ENCODE data around the gene RILPL2. TPM values are rescaled to one million over a fixed set of nuclear protein-coding genes. Genes with fewer than 3 reads are reported as not detected.
A peak's percentile ranks its signal among the peaks of the same experiment; 100 is the strongest.
"Not testable (repeated sequence)": the region's sequence is repeated elsewhere in the genome, so short reads cannot be mapped to it uniquely, and the experiment has no call there.

The RILPL2 gene
- total and polyA plus RNA-seq, 11 donors = 1.6 to 3.4 (median 2.2) TPM

GRCh38 chr12:123471374-123472068, 35.0 kb upstream of the RILPL2 start:
- no peaks in the 10 kb centered on the region for H3K9me3 ChIP-seq
- WGBS, 4 donors = 57 to 68% (median 60%) methylated on average over 6 to 8 of the region's 8 CpGs
- peaks cover 0 to 65% (median 49%) of the 10 kb centered on the region in 9 donors for H3K36me3 ChIP-seq
- H3K27ac ChIP-seq = peak overlapping the region in 9 of 12 donors; percentile 6 to 88 (median 43)
- no peaks in the 10 kb centered on the region for H3K27me3 ChIP-seq
- no peak overlapping the region for H3K4me3 ChIP-seq
- TF ChIP-seq, protein P1, sequence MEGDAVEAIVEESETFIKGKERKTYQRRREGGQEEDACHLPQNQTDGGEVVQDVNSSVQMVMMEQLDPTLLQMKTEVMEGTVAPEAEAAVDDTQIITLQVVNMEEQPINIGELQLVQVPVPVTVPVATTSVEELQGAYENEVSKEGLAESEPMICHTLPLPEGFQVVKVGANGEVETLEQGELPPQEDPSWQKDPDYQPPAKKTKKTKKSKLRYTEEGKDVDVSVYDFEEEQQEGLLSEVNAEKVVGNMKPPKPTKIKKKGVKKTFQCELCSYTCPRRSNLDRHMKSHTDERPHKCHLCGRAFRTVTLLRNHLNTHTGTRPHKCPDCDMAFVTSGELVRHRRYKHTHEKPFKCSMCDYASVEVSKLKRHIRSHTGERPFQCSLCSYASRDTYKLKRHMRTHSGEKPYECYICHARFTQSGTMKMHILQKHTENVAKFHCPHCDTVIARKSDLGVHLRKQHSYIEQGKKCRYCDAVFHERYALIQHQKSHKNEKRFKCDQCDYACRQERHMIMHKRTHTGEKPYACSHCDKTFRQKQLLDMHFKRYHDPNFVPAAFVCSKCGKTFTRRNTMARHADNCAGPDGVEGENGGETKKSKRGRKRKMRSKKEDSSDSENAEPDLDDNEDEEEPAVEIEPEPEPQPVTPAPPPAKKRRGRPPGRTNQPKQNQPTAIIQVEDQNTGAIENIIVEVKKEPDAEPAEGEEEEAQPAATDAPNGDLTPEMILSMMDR (IDR thresholded peaks at IDR 0.05) = no peak
- no peak for TF ChIP-seq POLR2A (IDR thresholded peaks at IDR 0.05)
- peak; percentile 79 to 91 (median 88) for ATAC-seq
- intact Hi-C loops (cut with DNase I) = loop anchor here in 4 of 10 donors (5.0 kb wide), 2 partner anchors 51 to 61 kb away; partner anchors contain the start of gene RILPL1 (in 3 of the 4)
- peaks cover 0 to 53% (median 16%) of the 10 kb centered on the region in 12 donors for H3K4me1 ChIP-seq
- DNase-seq = peak; percentile 67 to 82 (median 75)

GRCh38 chr12:123469978-123470377, 33.5 kb upstream of the RILPL2 start:
- intact Hi-C loops (cut with DNase I) = loop anchor here in 5 of 10 donors (5.0 kb wide), 4 partner anchors 43 to 112 kb away; partner anchors contain the start of genes RILPL1 (in 3 of the 5) and TMED2 (in 1 of the 5)
- H3K4me1 ChIP-seq = peaks cover 0 to 60% (median 23%) of the 10 kb centered on the region in 12 donors
- WGBS, 4 donors = 89 to 93% (median 91%) methylated on average over 2 of the region's 2 CpGs
- no peaks in the 10 kb centered on the region for H3K27me3 ChIP-seq
- H3K4me3 ChIP-seq = no peak overlapping the region
- DNase-seq = no peak
- TF ChIP-seq POLR2A (IDR thresholded peaks at IDR 0.05) = no peak
- TF ChIP-seq, protein P1 (IDR thresholded peaks at IDR 0.05) = no peak
- H3K27ac ChIP-seq = peak overlapping the region in 1 of 12 donors; percentile 69
- H3K9me3 ChIP-seq = no peaks in the 10 kb centered on the region
- no peak for ATAC-seq
- H3K36me3 ChIP-seq = peaks cover 0 to 74% (median 59%) of the 10 kb centered on the region in 9 donors

DNA sequence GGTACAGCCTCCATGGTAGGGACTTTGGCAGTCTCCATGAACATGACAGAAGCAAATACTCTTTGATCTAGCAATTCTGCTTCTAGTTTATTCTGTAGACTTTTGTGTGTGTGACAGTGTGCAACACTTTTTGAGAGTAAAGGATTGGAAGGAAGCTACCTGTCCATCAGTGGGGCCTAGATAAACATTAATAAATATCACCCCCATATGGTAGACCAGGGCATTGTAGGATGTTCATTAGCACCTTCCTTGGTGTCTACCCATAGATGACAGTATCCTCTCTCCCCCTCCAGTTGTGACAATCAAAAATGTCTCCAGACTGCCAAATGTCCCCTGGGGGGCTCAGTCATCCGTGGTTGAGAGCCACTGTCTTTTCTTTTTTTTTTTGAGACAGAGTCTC, 32.3 kb upstream of the RILPL2 start:
- Histone ChIP-seq H3K27me3 (no peaks in the 10 kb centered on the region), H3K4me1 (peaks cover 0 to 53% (median 23%) of the 10 kb centered on the region in 12 donors), H3K36me3 (peaks cover 0 to 79% (median 61%) of the 10 kb centered on the region in 9 donors), H3K4me3 (no peak overlapping the region), H3K27ac (no peak overlapping the region), H3K9me3 (no peaks in the 10 kb centered on the region)
- intact Hi-C loops (cut with DNase I) = loop anchor here in 2 of 10 donors (5.0 kb wide), 2 partner anchors 41 to 114 kb away; partner anchors contain the start of gene TMED2 (in 1 of the 2)
- 11 to 29% (median 17%) methylated on average over 1 of the region's 1 CpG for WGBS, 4 donors
- TF ChIP-seq, protein P1 (IDR thresholded peaks at IDR 0.05) = peak in 4 of 12 donors; percentile 9 to 21 (median 15)
- TF ChIP-seq POLR2A (IDR thresholded peaks at IDR 0.05) = no peak
- DNase-seq = no peak
- ATAC-seq = no peak

DNA sequence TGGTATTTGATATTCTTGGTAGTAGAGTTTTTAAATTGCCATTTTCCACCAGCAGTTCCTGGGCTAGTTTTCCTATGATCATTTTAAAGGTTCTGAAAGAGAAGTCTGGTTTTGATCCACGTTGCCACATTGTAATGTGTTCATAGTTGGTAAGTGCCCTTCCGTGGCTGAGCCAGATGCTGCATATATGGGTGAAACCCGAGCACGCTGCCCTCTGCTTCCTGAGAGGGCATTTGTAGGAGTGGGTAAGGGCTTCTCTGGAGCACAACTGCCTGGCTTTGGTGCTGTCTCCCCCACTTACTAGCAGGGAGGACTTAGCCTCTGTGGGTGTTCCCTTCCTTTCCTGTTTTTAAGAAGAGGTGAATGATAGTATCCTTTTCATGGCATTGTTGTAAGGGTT, 28.6 kb upstream of the RILPL2 start:
- Histone ChIP-seq H3K4me3 (no peak overlapping the region), H3K9me3 (no peaks in the 10 kb centered on the region), H3K36me3 (peaks cover 0 to 50% (median 31%) of the 10 kb centered on the region in 9 donors), H3K4me1 (peaks cover 0 to 34% (median 16%) of the 10 kb centered on the region in 12 donors), H3K27ac (peak overlapping the region in 4 of 12 donors; percentile 0 to 31 (median 24)), H3K27me3 (no peaks in the 10 kb centered on the region)
- DNase-seq = peak in 1 of 5 donors; percentile 55
- intact Hi-C loops (cut with DNase I) = loop anchor here in 2 of 10 donors (5.0 kb wide), 2 partner anchors 38 to 117 kb away; partner anchors contain the start of gene TMED2 (in 1 of the 2)
- peak in 3 of 4 donors; percentile 64 to 78 (median 77) for ATAC-seq
- TF ChIP-seq, protein P1 (IDR thresholded peaks at IDR 0.05) = no peak
- 45 to 76% (median 56%) methylated on average over 4 of the region's 4 CpGs for WGBS, 4 donors

- not testable (repeated sequence) for ATAC-seq, H3K9me3 ChIP-seq, H3K27ac ChIP-seq, H3K27me3 ChIP-seq, DNase-seq, H3K4me3 ChIP-seq
- 91 to 97% (median 95%) methylated on average over 11 of the region's 11 CpGs for WGBS, 4 donors
- Histone ChIP-seq H3K4me1 (peaks cover 0 to 47% (median 27%) of the 10 kb centered on the region in 12 donors), H3K36me3 (peaks cover 0 to 48% (median 24%) of the 10 kb centered on the region in 9 donors)
- intact Hi-C loops (cut with DNase I) = loop anchor here in 2 of 10 donors (5.0 kb wide), 2 partner anchors 69 to 71 kb away; partner anchors contain the start of gene RILPL1 (in 1 of the 2)
Observed at GRCh38 chr12:123463174-123463573, 26.7 kb upstream of the RILPL2 start.
